Endothelial cell of umbilical vein (primary cell): ENCODE data around the gene GPATCH1. TPM values are rescaled to one million over a fixed set of nuclear protein-coding genes. Genes with fewer than 3 reads are reported as not detected.

ENCODE experiments used
- BruUV-seq: library from RNA; stranded (reverse); fragments of 400-500 nt; replicated peaks from 2 replicates; lab custom pipeline; 2021; lab: Mats Ljungman, UMichigan
- CTCF ChIA-PET: fragments of 300-600, 350-600 bp; sonication (Branson Sonifier 250); formaldehyde crosslinking; loops from one replicate; lab custom pipeline; 2021; ENCODE audit warnings: antibody characterized with exemption, inconsistent platforms; lab: Charles Lee
- POLR2A ChIA-PET: fragments of 300-600, 350-600 bp; sonication (Branson Sonifier 250); formaldehyde crosslinking; loops from one replicate; lab custom pipeline; 2021; ENCODE audit warnings: antibody characterized with exemption, inconsistent platforms; lab: Charles Lee
- DNase-seq: peaks from one replicate; pipeline ENCODE4 v3.0.0-alpha.2; 2011; ENCODE audit warnings: low read depth, low spot score
- FAIRE-seq: peaks from 2 replicates; lab custom pipeline; 2011; peaks lifted over from hg19 to GRCh38; lab: Jason Lieb, UNC
- H2AFZ ChIP-seq: 2 replicates; pipeline ENCODE4 v1.6.0; 2012; ENCODE audit warnings: low read depth, low read length, control low read depth, inconsistent platforms
- H3K27ac ChIP-seq: 2 replicates; pipeline ENCODE4 v1.5.1; 2011; ENCODE audit warnings: low read depth, mild to moderate bottlenecking, control low read depth, low read length, moderate library complexity; ENCODE audit not compliant: insufficient read depth
- H3K27me3 ChIP-seq, 2 experiments: 2 replicates each; pipeline versions ENCODE4 v1.6.0 to v1.6.1; 2011; ENCODE audit warnings: low read length in 2 of 2, mixed read lengths in 1 of 2; ENCODE audit not compliant: control insufficient read depth in 2 of 2, insufficient read depth in 2 of 2
- H3K36me3 ChIP-seq, 2 experiments: 2 replicates in 1 of 2; 3 replicates in 1 of 2; pipeline ENCODE4 v1.5.1; 2011; ENCODE audit warnings: low read length in 2 of 2, mild to moderate bottlenecking in 1 of 2, moderate library complexity in 1 of 2; ENCODE audit not compliant: control insufficient read depth in 2 of 2, insufficient read depth in 2 of 2; ENCODE audit errors: extremely low read depth in 1 of 2
- H3K4me1 ChIP-seq: 3 replicates; pipeline ENCODE4 v1.5.1; 2011; ENCODE audit warnings: mild to moderate bottlenecking, low read length; ENCODE audit not compliant: control insufficient read depth, insufficient read depth; ENCODE audit errors: extremely low read depth
- H3K4me2 ChIP-seq: 2 replicates; pipeline ENCODE4 v1.6.1; 2011; ENCODE audit warnings: low read length, control low read depth, mixed read lengths; ENCODE audit not compliant: insufficient read depth
- H3K4me3 ChIP-seq, 3 experiments: fragments of 200-600 bp in 1 of 3; sonication (generic), shearing (Covaris generic) in 1 of 3; replicated peaks in 1 of 3; 2 replicates each; pipeline ENCODE4 v1.5.1; 2011 to 2016; ENCODE audit warnings: control low read depth in 3 of 3, low read length in 3 of 3, mild to moderate bottlenecking in 2 of 3, inconsistent platforms in 1 of 3, low read depth in 1 of 3, moderate library complexity in 1 of 3; ENCODE audit not compliant: insufficient read depth in 1 of 3
- H3K79me2 ChIP-seq: 2 replicates; pipeline ENCODE4 v1.6.0; 2012; ENCODE audit warnings: low read length, inconsistent platforms; ENCODE audit not compliant: control insufficient read depth, insufficient read depth
- H3K9ac ChIP-seq: replicated peaks from 2 replicates; pipeline ENCODE3; 2011; ENCODE audit warnings: low read length, control low read depth; ENCODE audit not compliant: insufficient read depth; ENCODE audit errors: extremely low read depth
- H3K9me1 ChIP-seq: replicated peaks from 3 replicates; pipeline ENCODE4 v1.6.0; 2011; ENCODE audit warnings: mild to moderate bottlenecking, low read length; ENCODE audit not compliant: control insufficient read depth, insufficient read depth; ENCODE audit errors: extremely low read depth
- H3K9me3 ChIP-seq: replicated peaks from 2 replicates; pipeline ENCODE4 v1.5.1; 2012; ENCODE audit warnings: low read length, inconsistent platforms; ENCODE audit not compliant: control insufficient read depth, insufficient read depth
- H4K20me1 ChIP-seq: replicated peaks from 2 replicates; pipeline ENCODE3; 2011; ENCODE audit warnings: mild to moderate bottlenecking, low read length; ENCODE audit not compliant: control insufficient read depth, insufficient read depth; ENCODE audit errors: extremely low read depth
- CTCF ChIP-seq, 2 donors: IDR thresholded peaks; 1 replicate in 1 of 2; 2 replicates in 1 of 2; pipeline ENCODE4 v1.5.1; 2011; ENCODE audit warnings: low read length in 2 of 2, mild to moderate bottlenecking in 2 of 2, moderate library complexity in 2 of 2, control low read depth in 1 of 2, inconsistent platforms in 1 of 2, low read depth in 1 of 2; ENCODE audit not compliant: insufficient read depth in 1 of 2; ENCODE audit errors: extremely low read depth in 1 of 2
- EZH2 ChIP-seq: IDR thresholded peaks from 2 replicates; pipeline ENCODE4 v1.6.1; 2012; ENCODE audit warnings: borderline replicate concordance, low read depth, mild to moderate bottlenecking, moderate library complexity, low read length, inconsistent platforms; ENCODE audit not compliant: severe bottlenecking
- FOS ChIP-seq: IDR thresholded peaks from 2 replicates; pipeline ENCODE4 v1.6.1; 2011; ENCODE audit warnings: mild to moderate bottlenecking, low read length, moderate library complexity, borderline replicate concordance; ENCODE audit not compliant: insufficient read depth
- GATA2 ChIP-seq: IDR thresholded peaks from 2 replicates; pipeline ENCODE4 v1.7.0; 2011; ENCODE audit warnings: low read depth, mild to moderate bottlenecking, moderate library complexity, mixed read lengths, low read length; ENCODE audit not compliant: insufficient read length, insufficient read depth
- JUN ChIP-seq: IDR thresholded peaks from 2 replicates; pipeline ENCODE4 v1.6.1; 2011; ENCODE audit warnings: borderline replicate concordance, low read depth; ENCODE audit not compliant: insufficient read length, insufficient read depth
- MAX ChIP-seq: IDR thresholded peaks from 2 replicates; pipeline ENCODE4 v1.6.1; 2011; ENCODE audit not compliant: insufficient read depth, insufficient read length
- MYC ChIP-seq: IDR thresholded peaks from one replicate; pipeline ENCODE4 v1.6.1; 2011; ENCODE audit warnings: mild to moderate bottlenecking, low read depth, low read length
- POLR2A ChIP-seq: IDR thresholded peaks from 2 replicates; pipeline ENCODE4 v1.6.1; 2012; ENCODE audit warnings: low read depth, mild to moderate bottlenecking, control low read depth, low read length
- POLR2AphosphoS5 ChIP-seq: IDR thresholded peaks from 2 replicates; pipeline ENCODE4 v1.6.1; 2012; ENCODE audit warnings: low read depth, mild to moderate bottlenecking, control low read depth, low read length, moderate library complexity; ENCODE audit not compliant: insufficient read depth
- dilution Hi-C: fragments of 300-500 bp; cut with MboI; formaldehyde crosslinking; loops from one replicate; pipeline ENCODE4 v1.15.0; 2019; ENCODE audit warnings: low sequenced_read_pairs; ENCODE audit not compliant: extremely low pct_ligation_motif_present
- intact Hi-C: fragments of 100-400 bp; cut with micrococcal nuclease; formaldehyde crosslinking; loops from one replicate; pipeline ENCODE4 v1.10.0; 2022
- polyA plus RNA-seq, 4 experiments: library from polyadenylated mRNA; depleted of rRNA in 3 of 4; stranded (reverse) in 3 of 4; unstranded in 1 of 4; fragments of >200 nt; gene quantifications; 2 replicates each; pipeline versions ENCODE4 v1.2.1 to v1.2.3, GENCODE V29; 2011 to 2012; ENCODE audit warnings: missing spikeins in 1 of 4
- total RNA-seq: library from RNA; stranded (reverse); gene quantifications from 2 replicates; pipeline ENCODE4 v1.2.3, GENCODE V29; 2021

Gene GPATCH1
- total and polyA plus RNA-seq, 2 donors (not counting 3 experiments of a cell fraction or from before 2014, with no cell fraction given), result 4.5 to 9.2 TPM

GRCh38 chr19:33156334-33156733, 75.4 kb downstream of the GPATCH1 start:
- Histone ChIP-seq H3K27ac (no peak overlapping the region), H3K27me3 (no peaks in the 10 kb centered on the region), H3K9me1 (no peaks in the 10 kb centered on the region), H4K20me1 (no peaks in the 10 kb centered on the region), H3K4me1 (no peaks in the 10 kb centered on the region), H2AFZ (no peak overlapping the region), H3K4me2 (no peak overlapping the region), H3K9ac (no peak overlapping the region), H3K36me3 (no peaks in the 10 kb centered on the region), H3K4me3 (no peak overlapping the region), H3K79me2 (no peaks in the 10 kb centered on the region), H3K9me3 (no peaks in the 10 kb centered on the region)
- no peak for FAIRE-seq
- CTCF ChIA-PET, result interaction anchor here (0.6 to 1.9 kb wide), 4 partner anchors 12 to 382 kb away, joined by 3 to 9 read pairs (median 4); no protein-coding TSS in a partner anchor
- POLR2A ChIA-PET, result no interaction called here
- DNase-seq, result no peak
- dilution Hi-C loops (no loop called here), intact Hi-C loops (no loop called here)
- no peak for TF ChIP-seq CTCF (IDR thresholded peaks at IDR 0.05; ENCODE audit: extremely low read depth in 1 of 2, insufficient read depth in 1 of 2, low read depth in 1 of 2, low read length in 2 of 2)
- TF ChIP-seq EZH2, result no peak
- TF ChIP-seq FOS, result no peak
- no peak for TF ChIP-seq POLR2A
- TF ChIP-seq MAX, result no peak
- TF ChIP-seq MYC, result no peak
- TF ChIP-seq GATA2, result no peak
- TF ChIP-seq JUN, result no peak
- no peak for TF ChIP-seq POLR2AphosphoS5
- BruUV-seq, result no TSS peak
